Epithelial cell of esophagus (primary cell): ENCODE data around the gene CIRBP.

ENCODE experiments used
- DNase-seq: peaks from one replicate; pipeline ENCODE4 v3.0.0; 2010; ENCODE audit warnings: low read depth
- H3K4me3 ChIP-seq: 2 replicates; pipeline ENCODE4 v1.5.1; 2011; ENCODE audit warnings: mild to moderate bottlenecking, low read length, control low read depth
- TF ChIP-seq, protein P1 (sequence below): IDR thresholded peaks from 2 replicates; pipeline ENCODE4 v1.5.1; 2011; ENCODE audit warnings: low read depth, mild to moderate bottlenecking, low read length, control low read depth, inconsistent platforms; ENCODE audit not compliant: insufficient read depth; ENCODE audit errors: missing control alignments

The CIRBP gene

DNA sequence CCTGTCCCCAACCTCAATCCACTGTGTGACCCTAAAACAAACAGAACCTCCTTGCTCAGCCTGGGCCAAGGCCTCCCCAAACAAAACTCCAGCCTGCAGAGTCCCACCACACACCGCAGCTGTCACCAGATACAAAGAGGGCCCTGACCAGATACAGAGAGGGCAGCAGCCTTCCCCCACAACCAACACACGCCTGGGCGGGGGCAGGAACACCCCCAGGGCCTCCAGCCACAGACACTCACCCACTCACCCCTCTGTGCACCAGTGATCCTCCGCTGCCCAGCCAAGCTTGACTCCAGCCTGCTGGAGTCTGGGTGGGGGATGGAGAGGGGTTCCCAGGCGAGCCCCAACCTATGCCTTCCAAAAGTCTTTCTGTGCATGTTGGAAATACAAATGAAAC lies 5.9 kb upstream of the CIRBP start:
- no peak overlapping the region for H3K4me3 ChIP-seq
- no peak for DNase-seq
- TF ChIP-seq, protein P1, sequence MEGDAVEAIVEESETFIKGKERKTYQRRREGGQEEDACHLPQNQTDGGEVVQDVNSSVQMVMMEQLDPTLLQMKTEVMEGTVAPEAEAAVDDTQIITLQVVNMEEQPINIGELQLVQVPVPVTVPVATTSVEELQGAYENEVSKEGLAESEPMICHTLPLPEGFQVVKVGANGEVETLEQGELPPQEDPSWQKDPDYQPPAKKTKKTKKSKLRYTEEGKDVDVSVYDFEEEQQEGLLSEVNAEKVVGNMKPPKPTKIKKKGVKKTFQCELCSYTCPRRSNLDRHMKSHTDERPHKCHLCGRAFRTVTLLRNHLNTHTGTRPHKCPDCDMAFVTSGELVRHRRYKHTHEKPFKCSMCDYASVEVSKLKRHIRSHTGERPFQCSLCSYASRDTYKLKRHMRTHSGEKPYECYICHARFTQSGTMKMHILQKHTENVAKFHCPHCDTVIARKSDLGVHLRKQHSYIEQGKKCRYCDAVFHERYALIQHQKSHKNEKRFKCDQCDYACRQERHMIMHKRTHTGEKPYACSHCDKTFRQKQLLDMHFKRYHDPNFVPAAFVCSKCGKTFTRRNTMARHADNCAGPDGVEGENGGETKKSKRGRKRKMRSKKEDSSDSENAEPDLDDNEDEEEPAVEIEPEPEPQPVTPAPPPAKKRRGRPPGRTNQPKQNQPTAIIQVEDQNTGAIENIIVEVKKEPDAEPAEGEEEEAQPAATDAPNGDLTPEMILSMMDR: no peak

DNA sequence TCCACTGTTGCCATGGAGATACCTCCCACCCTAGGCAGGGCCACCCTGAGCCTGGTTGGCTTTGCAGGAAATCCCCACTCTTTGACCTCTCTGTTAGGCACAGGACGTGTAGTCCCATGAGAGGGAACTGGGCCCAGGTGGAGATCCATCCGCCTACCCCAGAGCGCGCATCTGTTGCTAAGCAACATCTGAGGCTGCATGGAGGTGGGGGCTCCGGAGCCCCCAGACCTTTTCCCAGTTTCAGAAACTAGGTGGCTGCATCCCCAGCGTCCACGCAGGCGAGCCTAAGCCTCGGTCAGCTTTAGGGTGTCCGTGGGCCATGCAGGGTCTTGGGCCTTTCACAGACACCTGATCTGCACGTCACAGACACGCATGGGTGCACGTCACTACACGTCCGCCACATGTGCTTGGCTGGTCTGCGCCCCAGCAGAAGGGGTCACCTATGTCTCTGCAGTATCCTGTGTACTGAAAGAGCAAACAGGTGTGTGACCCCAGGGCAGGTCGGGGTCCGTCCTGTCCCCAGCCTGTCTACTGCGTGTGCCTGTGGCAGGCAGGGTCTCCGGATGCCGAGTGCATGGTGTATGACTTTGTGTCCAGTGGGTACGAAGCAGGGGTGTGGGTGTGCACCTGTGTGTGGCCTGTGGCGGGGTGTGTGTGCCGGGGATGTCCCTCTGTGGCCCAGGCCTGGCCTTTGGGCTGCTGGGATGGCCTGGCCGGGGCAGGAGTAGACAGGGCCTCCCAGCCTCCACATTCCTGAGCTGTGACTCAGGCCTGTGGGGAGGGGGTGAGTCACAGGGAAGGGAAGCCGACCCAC lies 4.1 kb upstream of the CIRBP start:
- TF ChIP-seq, protein P1: no peak

DNA sequence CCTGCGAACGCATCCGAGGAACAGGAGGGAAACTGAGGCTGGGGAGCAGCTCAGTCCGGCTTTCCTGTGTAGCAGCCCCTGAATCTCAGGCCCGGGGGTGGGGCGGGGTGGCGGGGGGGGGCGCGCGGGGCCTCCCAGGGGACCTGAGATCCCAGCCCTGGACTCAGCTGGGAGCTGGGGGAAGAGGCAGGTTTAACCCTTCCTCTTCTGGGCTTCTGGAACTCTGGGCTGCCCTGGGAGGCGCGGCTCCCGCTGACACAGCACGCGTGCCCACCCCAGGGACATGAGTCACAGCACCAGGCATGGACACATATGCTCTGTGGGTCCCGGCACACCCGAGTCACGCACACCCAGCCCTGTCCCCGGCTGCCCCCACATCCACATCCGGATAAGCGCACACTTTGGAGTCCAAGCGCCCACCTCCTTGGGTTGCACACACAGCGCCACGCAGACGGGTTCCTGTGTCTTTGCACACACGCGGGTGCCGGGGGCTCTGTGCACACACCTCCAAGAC lies 3.5 kb upstream of the CIRBP start:
- peak; percentile 57 for DNase-seq
- TF ChIP-seq, protein P1: no peak
- H3K4me3 ChIP-seq: peak overlapping the region; percentile 39

More for the DNA sequence above, 4.1 kb upstream of the CIRBP start:
- H3K4me3 ChIP-seq: no peak overlapping the region
- DNase-seq: peak; percentile 88

DNA sequence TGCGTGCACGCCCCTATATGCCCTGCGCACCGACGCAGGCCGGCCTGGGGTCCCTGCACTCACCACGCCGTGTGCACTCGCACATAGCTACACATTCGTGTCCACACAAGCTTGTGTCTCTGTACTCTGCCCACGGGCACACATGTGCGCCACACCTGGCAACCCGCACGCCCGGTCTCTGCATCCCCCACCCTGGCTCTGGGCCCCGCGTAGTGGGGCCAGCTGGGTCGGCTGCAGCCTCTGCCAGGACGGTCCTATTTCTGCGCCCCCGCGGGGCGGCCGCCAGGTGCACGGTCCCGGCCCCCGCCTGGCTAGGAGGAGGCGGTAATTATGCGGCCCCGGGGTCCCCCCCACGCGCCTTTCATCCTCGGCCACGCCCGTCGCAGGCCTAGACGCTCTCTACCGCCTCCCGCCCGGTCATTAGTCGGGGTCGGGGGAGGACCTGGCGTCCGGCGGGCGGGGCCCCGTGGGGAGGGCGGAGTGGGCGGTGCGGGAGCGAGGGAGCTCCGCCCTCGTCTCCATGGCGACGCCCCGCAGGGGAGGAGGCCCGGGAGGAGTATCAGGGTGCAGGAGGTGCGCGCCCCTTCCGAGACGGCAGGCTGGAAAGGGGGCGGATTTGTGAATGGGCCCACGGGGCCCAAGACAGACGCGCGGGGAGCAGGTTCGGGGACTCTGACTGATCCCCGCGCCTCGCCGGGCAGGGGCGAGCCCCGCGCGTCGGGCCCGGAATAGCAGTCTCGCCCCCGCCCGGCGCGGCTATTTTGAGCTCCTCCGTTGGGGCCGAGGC lies 2.8 kb upstream of the CIRBP start:
- DNase-seq: peak; percentile 88
- peak overlapping the region; percentile 39 for H3K4me3 ChIP-seq
- TF ChIP-seq, protein P1: no peak

DNA sequence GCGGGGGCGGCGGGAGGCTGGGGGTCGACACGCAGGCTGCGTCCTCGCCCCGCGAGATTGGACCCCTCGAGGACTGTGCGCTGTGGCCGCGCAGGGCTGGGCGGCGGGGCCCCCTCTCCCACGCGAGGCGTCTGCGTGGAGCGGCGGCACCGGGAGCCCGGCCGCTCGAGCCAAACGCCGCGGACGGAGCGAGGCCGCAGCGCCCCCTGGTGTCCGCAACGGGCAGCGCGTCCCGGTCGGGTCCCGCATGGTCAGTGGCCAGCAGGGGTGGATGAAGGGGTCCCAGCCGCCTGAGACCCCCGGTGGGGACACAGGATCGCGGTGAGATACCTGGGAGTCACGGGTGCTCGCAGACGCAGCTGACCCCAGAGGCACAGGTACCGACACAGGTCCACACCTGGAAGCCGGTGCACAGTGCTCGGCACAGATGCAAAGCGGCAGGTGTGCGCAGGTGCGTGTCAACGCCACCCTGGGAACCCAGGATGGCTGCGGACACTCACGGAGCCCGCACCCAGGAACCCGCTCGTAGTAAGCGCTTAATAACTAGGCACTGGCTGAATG lies 2.1 kb upstream of the CIRBP start:
- TF ChIP-seq, protein P1: peak; percentile 59
- peak overlapping the region; percentile 39 for H3K4me3 ChIP-seq
- DNase-seq: peak; percentile 56

DNA sequence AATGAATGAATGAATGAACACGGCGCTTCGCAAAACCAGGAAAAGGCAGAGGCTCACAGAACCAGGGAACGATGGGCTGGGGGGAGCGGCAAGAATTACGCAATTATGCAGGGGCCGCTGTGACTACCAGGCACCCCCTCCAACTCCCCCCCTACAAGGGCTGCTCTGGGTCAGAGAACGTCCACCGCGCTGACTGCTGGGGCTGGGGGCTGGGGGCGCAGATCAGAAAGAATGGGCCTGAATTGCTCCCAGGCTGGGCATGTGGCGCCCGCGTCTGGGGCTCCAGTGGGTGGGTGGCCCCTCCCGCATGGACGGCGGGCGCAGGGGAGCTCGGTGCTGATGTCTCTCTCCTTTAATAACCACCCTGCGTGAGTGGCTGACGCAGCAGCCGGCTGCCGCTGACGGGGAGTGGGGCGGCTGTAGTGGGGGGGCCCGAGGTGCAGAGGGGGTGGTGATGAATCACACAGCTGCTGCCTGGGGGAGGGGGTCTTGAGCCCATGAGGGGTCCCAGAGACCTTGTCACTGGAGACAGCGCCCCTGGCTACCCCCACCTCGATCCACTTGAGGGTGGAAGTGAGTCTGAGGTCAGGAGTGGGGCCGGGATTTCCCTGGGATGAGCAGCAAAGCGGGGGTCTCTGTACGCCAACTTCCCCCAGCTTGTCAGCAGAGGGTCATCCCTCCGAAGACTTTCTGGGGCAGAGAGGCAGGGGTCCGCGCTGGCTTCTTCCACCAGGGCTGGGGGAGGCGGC lies 1.5 kb upstream of the CIRBP start:
- peak overlapping the region; percentile 39 for H3K4me3 ChIP-seq
- DNase-seq: no peak
- TF ChIP-seq, protein P1: no peak
